Femur (tissue), 1 donor: ENCODE data around the gene CHCHD1.
A peak's percentile ranks its signal among the peaks of the same experiment; 100 is the strongest.
"Not testable (repeated sequence)": the region's sequence is repeated elsewhere in the genome, so short reads cannot be mapped to it uniquely, and the experiment has no call there.

Experiments
- DNase-seq: peaks from one replicate; pipeline ENCODE4 v3.0.0-alpha.2; 2017

CHCHD1 gene

GRCh38 chr10:73795491-73795890, 13.6 kb downstream of the CHCHD1 start:
- not testable (repeated sequence) for DNase-seq

GRCh38 chr10:73796035-73796434, 14.2 kb downstream of the CHCHD1 start:
- DNase-seq = not testable (repeated sequence)

- peak; percentile 17 for DNase-seq
Measured at GRCh38 chr10:73796766-73797165, 14.9 kb downstream of the CHCHD1 start.

GRCh38 chr10:73797324-73798025, 15.6 kb downstream of the CHCHD1 start:
- peak; percentile 15 for DNase-seq

- DNase-seq = peak; percentile 16
Measured at GRCh38 chr10:73798087-73798486, 16.2 kb downstream of the CHCHD1 start.

- peak; percentile 20 for DNase-seq
Measured at GRCh38 chr10:73798927-73799560, 17.2 kb downstream of the CHCHD1 start.

GRCh38 chr10:73799899-73800559, 18.2 kb downstream of the CHCHD1 start:
- DNase-seq = peak; percentile 19

- DNase-seq = peak; percentile 34
Measured at GRCh38 chr10:73800560-73801252, 18.9 kb downstream of the CHCHD1 start.

- DNase-seq = no peak
Measured at GRCh38 chr10:73801253-73801590, 19.4 kb downstream of the CHCHD1 start.

- DNase-seq = peak; percentile 11
Measured at GRCh38 chr10:73802276-73802991, 20.6 kb downstream of the CHCHD1 start.

- peak; percentile 23 for DNase-seq
Measured at GRCh38 chr10:73803680-73804286, 21.9 kb downstream of the CHCHD1 start.

- peak; percentile 8 for DNase-seq
Measured at GRCh38 chr10:73806176-73806950, 24.5 kb downstream of the CHCHD1 start.

GRCh38 chr10:73807471-73807870, 25.6 kb downstream of the CHCHD1 start:
- peak; percentile 19 for DNase-seq

GRCh38 chr10:73808021-73808815, 26.4 kb downstream of the CHCHD1 start:
- peak; percentile 16 for DNase-seq

GRCh38 chr10:73809061-73809818, 27.4 kb downstream of the CHCHD1 start:
- DNase-seq = no peak

- no peak for DNase-seq
Measured at GRCh38 chr10:73810358-73810734, 28.5 kb downstream of the CHCHD1 start.

GRCh38 chr10:73810735-73811465, 29.1 kb downstream of the CHCHD1 start:
- peak; percentile 46 for DNase-seq

- DNase-seq = no peak
Measured at GRCh38 chr10:73812657-73813056, 30.8 kb downstream of the CHCHD1 start.

GRCh38 chr10:73813333-73813732, 31.5 kb downstream of the CHCHD1 start:
- DNase-seq = no peak
